HG02759 (cell line): ENCODE measurements around the gene FASN.

Experiments used
- ATAC-seq: cut with Tn5 transposase; IDR thresholded peaks from one replicate; pipeline ENCODE4 v1.9.1; 2021; ENCODE audit warnings: mild to moderate bottlenecking, moderate library complexity; ENCODE audit not compliant: unreplicated experiment

FASN gene

GRCh38 chr17:82103553-82104451 is 5.8 kb upstream of the FASN start:
- ATAC-seq: no peak

- no peak for ATAC-seq
These were observed 4.0 kb upstream of the FASN start for GRCh38 chr17:82101767-82102679.

GRCh38 chr17:82101301-82101715 is 3.3 kb upstream of the FASN start:
- ATAC-seq: no peak

- no peak for ATAC-seq
These were observed 2.7 kb upstream of the FASN start for GRCh38 chr17:82100502-82101298.

GRCh38 chr17:82098939-82099763 is 1.1 kb upstream of the FASN start:
- peak; percentile 8 for ATAC-seq

GRCh38 chr17:82097919-82098168 is 192 bp downstream of the FASN start:
- no peak for ATAC-seq

- no peak for ATAC-seq
These were observed 685 bp downstream of the FASN start for GRCh38 chr17:82097184-82097918.

GRCh38 chr17:82096709-82097183 is 1.3 kb downstream of the FASN start:
- ATAC-seq: no peak

- no peak for ATAC-seq
These were observed 2.0 kb downstream of the FASN start for GRCh38 chr17:82095777-82096708.

GRCh38 chr17:82094931-82095776 is 2.9 kb downstream of the FASN start:
- no peak for ATAC-seq

- no peak for ATAC-seq
These were observed 4.9 kb downstream of the FASN start for GRCh38 chr17:82092995-82093751.

GRCh38 chr17:82092628-82092994 is 5.4 kb downstream of the FASN start:
- ATAC-seq: no peak

- ATAC-seq: no peak
These were observed 5.9 kb downstream of the FASN start for GRCh38 chr17:82092094-82092586.

GRCh38 chr17:82091264-82092066 is 6.6 kb downstream of the FASN start:
- no peak for ATAC-seq

- ATAC-seq: no peak
These were observed 7.3 kb downstream of the FASN start for GRCh38 chr17:82090549-82091263.
